ENCODE results near the gene HYI. TPM values are rescaled to one million over a fixed set of nuclear protein-coding genes. Genes with fewer than 3 reads are reported as not detected.
"Not testable (repeated sequence)": the region's sequence is repeated elsewhere in the genome, so short reads cannot be mapped to it uniquely, and the experiment has no call there.

HYI gene
- 124 and 135 TPM in 2 replicates for total RNA-seq

- TF ChIP-seq, protein P1, sequence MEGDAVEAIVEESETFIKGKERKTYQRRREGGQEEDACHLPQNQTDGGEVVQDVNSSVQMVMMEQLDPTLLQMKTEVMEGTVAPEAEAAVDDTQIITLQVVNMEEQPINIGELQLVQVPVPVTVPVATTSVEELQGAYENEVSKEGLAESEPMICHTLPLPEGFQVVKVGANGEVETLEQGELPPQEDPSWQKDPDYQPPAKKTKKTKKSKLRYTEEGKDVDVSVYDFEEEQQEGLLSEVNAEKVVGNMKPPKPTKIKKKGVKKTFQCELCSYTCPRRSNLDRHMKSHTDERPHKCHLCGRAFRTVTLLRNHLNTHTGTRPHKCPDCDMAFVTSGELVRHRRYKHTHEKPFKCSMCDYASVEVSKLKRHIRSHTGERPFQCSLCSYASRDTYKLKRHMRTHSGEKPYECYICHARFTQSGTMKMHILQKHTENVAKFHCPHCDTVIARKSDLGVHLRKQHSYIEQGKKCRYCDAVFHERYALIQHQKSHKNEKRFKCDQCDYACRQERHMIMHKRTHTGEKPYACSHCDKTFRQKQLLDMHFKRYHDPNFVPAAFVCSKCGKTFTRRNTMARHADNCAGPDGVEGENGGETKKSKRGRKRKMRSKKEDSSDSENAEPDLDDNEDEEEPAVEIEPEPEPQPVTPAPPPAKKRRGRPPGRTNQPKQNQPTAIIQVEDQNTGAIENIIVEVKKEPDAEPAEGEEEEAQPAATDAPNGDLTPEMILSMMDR (conservative IDR thresholded peaks at IDR 0.05; ENCODE audit: low read depth, low read length): no peak
- H3K4me3 ChIP-seq (ENCODE audit: low read depth, low read length): peak within 1 kb of the TSS; percentile 50
- no peak for DNase-seq (ENCODE audit: low read depth)
These were observed at the start of gene HYI for GRCh38 chr1:43453442-43454269. HYI (minus strand) TSS chr1:43453931; CDS start chr1:43453793, 138 bp downstream.

DNA sequence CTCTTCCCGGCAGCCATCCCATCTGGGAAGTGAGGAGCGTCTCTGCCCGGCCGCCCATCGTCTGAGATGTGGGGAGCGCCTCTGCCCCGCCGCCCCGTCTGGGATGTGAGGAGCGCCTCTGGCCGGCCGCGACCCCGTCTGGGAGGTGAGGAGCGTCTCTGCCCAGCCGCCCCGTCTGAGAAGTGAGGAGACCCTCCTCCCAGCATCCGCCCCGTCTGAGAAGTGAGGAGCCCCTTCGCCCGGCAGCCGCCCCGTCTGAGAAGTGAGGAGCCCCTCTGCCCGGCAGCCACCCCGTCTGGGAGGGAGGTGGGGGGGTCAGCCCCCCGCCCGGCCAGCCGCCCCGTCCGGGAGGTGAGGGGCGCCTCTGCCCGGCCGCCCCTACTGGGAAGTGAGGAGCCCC, 48.1 kb upstream of the HYI start:
- not testable (repeated sequence) for H3K4me3 ChIP-seq (ENCODE audit: low read depth, low read length); DNase-seq (ENCODE audit: low read depth)

GRCh38 chr1:43499898-43500297, 46.2 kb upstream of the HYI start:
- no peak for DNase-seq (ENCODE audit: low read depth)
- no peak overlapping the region for H3K4me3 ChIP-seq (ENCODE audit: low read depth, low read length)

DNA sequence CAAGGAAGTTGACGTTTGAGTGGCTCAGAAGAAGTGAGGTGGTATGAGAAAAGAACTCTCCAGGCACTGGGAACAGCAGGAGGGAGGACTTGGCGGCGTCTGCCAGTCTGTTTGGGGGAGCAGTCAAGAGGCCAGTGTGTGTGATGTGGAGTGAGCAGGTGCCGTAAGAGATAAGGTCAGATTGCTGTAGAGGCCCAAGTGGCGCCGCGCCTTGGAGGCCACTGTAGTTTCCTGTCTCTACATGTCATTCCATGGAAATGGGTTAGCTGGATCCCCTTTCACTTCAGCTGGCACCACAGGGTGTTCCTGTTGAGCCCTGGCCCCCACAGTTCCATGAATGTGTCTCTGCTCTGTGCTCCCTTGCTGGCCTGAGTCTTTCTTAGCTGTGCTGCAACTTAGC, 41.5 kb upstream of the HYI start:
- TF ChIP-seq, protein P1 (conservative IDR thresholded peaks at IDR 0.05; ENCODE audit: low read depth, low read length): no peak
- no peak for DNase-seq (ENCODE audit: low read depth)
- H3K4me3 ChIP-seq (ENCODE audit: low read depth, low read length): no peak overlapping the region

More at GRCh38 chr1:43499898-43500297, 46.2 kb upstream of the HYI start:
- TF ChIP-seq, protein P1 (conservative IDR thresholded peaks at IDR 0.05; ENCODE audit: low read depth, low read length): no peak

GRCh38 chr1:43493661-43494450, 40.1 kb upstream of the HYI start:
- H3K4me3 ChIP-seq (ENCODE audit: low read depth, low read length): no peak overlapping the region
- TF ChIP-seq, protein P1 (conservative IDR thresholded peaks at IDR 0.05; ENCODE audit: low read depth, low read length): no peak
- DNase-seq (ENCODE audit: low read depth): no peak

DNA sequence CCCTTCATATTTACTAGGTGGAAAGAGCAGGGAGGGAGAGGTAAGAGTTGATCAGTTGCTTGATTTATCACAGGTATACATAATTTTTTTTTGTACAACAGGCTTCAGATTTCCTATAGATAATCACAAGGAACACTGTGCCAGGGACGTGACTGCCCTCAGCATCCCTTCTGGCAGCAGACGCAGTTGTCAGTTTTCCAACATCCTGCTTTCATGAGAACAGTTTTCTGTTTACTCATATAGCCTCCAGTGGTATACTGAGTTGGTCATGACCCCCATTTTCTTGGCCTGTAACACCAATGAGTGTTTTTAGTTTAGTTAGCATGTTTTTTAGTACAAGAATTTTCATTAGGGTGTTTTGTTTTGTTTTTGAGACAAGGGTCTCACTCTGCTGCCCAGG, 39.1 kb upstream of the HYI start:
- no peak overlapping the region for H3K4me3 ChIP-seq (ENCODE audit: low read depth, low read length)
- TF ChIP-seq, protein P1 (conservative IDR thresholded peaks at IDR 0.05; ENCODE audit: low read depth, low read length): no peak
- no peak for DNase-seq (ENCODE audit: low read depth)

DNA sequence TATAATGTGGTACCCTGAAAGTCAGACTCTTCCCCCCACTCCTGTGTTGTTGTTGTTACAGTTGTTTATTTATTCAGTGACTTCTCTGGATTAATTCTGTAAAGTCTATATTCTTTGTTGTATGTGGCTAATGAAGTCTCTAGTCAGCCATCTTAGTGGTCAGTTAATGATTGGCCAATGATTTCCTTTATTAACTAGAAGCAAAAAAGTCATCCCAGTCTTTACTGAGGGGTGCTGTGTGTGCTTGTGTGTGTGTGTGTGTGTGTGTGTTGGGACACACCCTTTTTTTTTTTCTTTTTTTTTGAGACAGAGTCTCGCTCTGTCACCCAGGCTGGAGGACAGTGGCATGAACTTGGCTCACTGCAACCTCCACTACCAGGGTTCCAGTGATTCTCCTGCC, 37.3 kb upstream of the HYI start:
- TF ChIP-seq, protein P1 (conservative IDR thresholded peaks at IDR 0.05; ENCODE audit: low read depth, low read length): no peak
- no peak for DNase-seq (ENCODE audit: low read depth)
- no peak overlapping the region for H3K4me3 ChIP-seq (ENCODE audit: low read depth, low read length)

Measured in epithelial cell of proximal tubule (primary cell).